OCI-LY3 (cell line): ENCODE data around the gene ANKIB1.

Experiments
- H2AFZ ChIP-seq: fragments of 200-600, 300-600 bp; shearing (Covaris generic); 2 replicates; pipeline ENCODE4 v1.6.0; 2014; ENCODE audit warnings: antibody characterized with exemption, low read depth, low read length
- H3K27ac ChIP-seq: fragments of 200-600, 300-600 bp; sonication (generic); 2 replicates; pipeline ENCODE4 v1.5.1; 2014; ENCODE audit warnings: mild to moderate bottlenecking, low read length, moderate library complexity, mixed read lengths
- H3K27me3 ChIP-seq: fragments of 200-600, 300-600 bp; sonication (generic); 2 replicates; pipeline ENCODE4 v1.6.1; 2014; ENCODE audit warnings: low read depth, low read length, mixed read lengths
- H3K36me3 ChIP-seq: fragments of 200-600, 300-600 bp; sonication (generic); replicated peaks from 2 replicates; pipeline ENCODE3; 2014; ENCODE audit warnings: low read depth, low read length, mixed read lengths
- H3K4me1 ChIP-seq: fragments of 300-600, 200-600 bp; sonication (generic); 2 replicates; pipeline ENCODE4 v1.6.1; 2014; ENCODE audit warnings: low read length, mixed read lengths
- H3K4me2 ChIP-seq: fragments of 200-600, 300-600 bp; sonication (generic); 2 replicates; pipeline ENCODE4 v1.6.1; 2014; ENCODE audit warnings: low read length, mixed read lengths
- H3K4me3 ChIP-seq: fragments of 300-600, 200-600 bp; sonication (generic); 2 replicates; pipeline ENCODE4 v1.5.1; 2014; ENCODE audit warnings: antibody characterized with exemption, mild to moderate bottlenecking, low read length, moderate library complexity
- H3K79me2 ChIP-seq: fragments of 300-600, 200-600 bp; shearing (Covaris generic); 2 replicates; pipeline ENCODE4 v1.6.1; 2014; ENCODE audit warnings: mild to moderate bottlenecking, low read length, mixed read lengths
- H3K9ac ChIP-seq: fragments of 300-600, 200-600 bp; shearing (Covaris generic); 2 replicates; pipeline ENCODE4 v1.6.0; 2014; ENCODE audit warnings: mild to moderate bottlenecking, low read length, moderate library complexity
- H3K9me3 ChIP-seq: fragments of 200-600, 300-600 bp; shearing (Covaris generic); 2 replicates; pipeline ENCODE4 v1.6.1; 2014; ENCODE audit warnings: low read length, mixed read lengths; ENCODE audit not compliant: insufficient read depth
- H4K20me1 ChIP-seq: fragments of 200-600, 300-600 bp; sonication (generic); 2 replicates; pipeline ENCODE4 v1.6.1; 2016; ENCODE audit warnings: low read length, mixed read lengths; ENCODE audit not compliant: insufficient read depth
- CTCF ChIP-seq: fragments of 200-600, 300-600 bp; sonication (generic); IDR thresholded peaks from 2 replicates; pipeline ENCODE4 v1.5.1; 2014; ENCODE audit warnings: antibody characterized with exemption, low read length, low read depth
- EZH2phosphoT487 ChIP-seq: fragments of 200-600 bp; shearing (Covaris generic); IDR thresholded peaks from 2 replicates; pipeline ENCODE4 v1.6.1; 2018; ENCODE audit warnings: antibody characterized with exemption, mixed run types, low read depth

The ANKIB1 gene

GRCh38 chr7:92221766-92222165, 24.0 kb upstream of the ANKIB1 start:
- no peak for TF ChIP-seq CTCF
- no peak for TF ChIP-seq EZH2phosphoT487
- Histone ChIP-seq H3K27ac (no peak overlapping the region), H3K27me3 (no peaks in the 10 kb centered on the region), H3K9me3 (no peaks in the 10 kb centered on the region), H3K79me2 (no peaks in the 10 kb centered on the region), H3K4me1 (no peaks in the 10 kb centered on the region), H3K4me2 (no peak overlapping the region), H4K20me1 (no peaks in the 10 kb centered on the region), H2AFZ (no peak overlapping the region), H3K9ac (no peak overlapping the region), H3K4me3 (no peak overlapping the region), H3K36me3 (peaks cover 29% of the 10 kb centered on the region)

GRCh38 chr7:92226981-92227380, 18.8 kb upstream of the ANKIB1 start:
- no peaks in the 10 kb centered on the region for H3K9me3 ChIP-seq
- H4K20me1 ChIP-seq = no peaks in the 10 kb centered on the region
- H3K4me3 ChIP-seq = no peak overlapping the region
- no peak overlapping the region for H3K9ac ChIP-seq
- no peaks in the 10 kb centered on the region for H3K27me3 ChIP-seq
- no peak overlapping the region for H2AFZ ChIP-seq
- H3K27ac ChIP-seq = no peak overlapping the region
- H3K79me2 ChIP-seq = no peaks in the 10 kb centered on the region
- H3K4me1 ChIP-seq = no peaks in the 10 kb centered on the region
- TF ChIP-seq EZH2phosphoT487 (no peak), CTCF (no peak)
- H3K36me3 ChIP-seq = peaks cover 34% of the 10 kb centered on the region
- no peak overlapping the region for H3K4me2 ChIP-seq

GRCh38 chr7:92228100-92228499, 17.7 kb upstream of the ANKIB1 start:
- no peaks in the 10 kb centered on the region for H3K27me3 ChIP-seq
- no peak overlapping the region for H2AFZ ChIP-seq
- no peak for TF ChIP-seq CTCF
- TF ChIP-seq EZH2phosphoT487 = no peak
- no peaks in the 10 kb centered on the region for H4K20me1 ChIP-seq
- H3K4me1 ChIP-seq = no peaks in the 10 kb centered on the region
- no peak overlapping the region for H3K9ac ChIP-seq
- peaks cover 34% of the 10 kb centered on the region for H3K36me3 ChIP-seq
- no peak overlapping the region for H3K27ac ChIP-seq
- H3K9me3 ChIP-seq = no peaks in the 10 kb centered on the region
- no peak overlapping the region for H3K4me2 ChIP-seq
- no peaks in the 10 kb centered on the region for H3K79me2 ChIP-seq
- no peak overlapping the region for H3K4me3 ChIP-seq

GRCh38 chr7:92228742-92229141, 17.0 kb upstream of the ANKIB1 start:
- no peaks in the 10 kb centered on the region for H4K20me1 ChIP-seq
- no peak overlapping the region for H3K9ac ChIP-seq
- no peaks in the 10 kb centered on the region for H3K4me1 ChIP-seq
- no peaks in the 10 kb centered on the region for H3K79me2 ChIP-seq
- H3K4me3 ChIP-seq = no peak overlapping the region
- no peak overlapping the region for H3K4me2 ChIP-seq
- H2AFZ ChIP-seq = no peak overlapping the region
- H3K9me3 ChIP-seq = no peaks in the 10 kb centered on the region
- H3K27ac ChIP-seq = no peak overlapping the region
- no peaks in the 10 kb centered on the region for H3K27me3 ChIP-seq
- peaks cover 37% of the 10 kb centered on the region for H3K36me3 ChIP-seq
- TF ChIP-seq CTCF (no peak), EZH2phosphoT487 (no peak)
